K562 (cell line): ENCODE results near the gene ZNF503. TPM values are rescaled to one million over a fixed set of nuclear protein-coding genes. Genes with fewer than 3 reads are reported as not detected.

ENCODE experiments used
- ATAC-seq: fragments of 200-7000 bp; cut with Tn5 transposase; 3 replicates; pipeline ENCODE4 v1.9.1; 2020; ENCODE audit warnings: moderate library complexity
- BruUV-seq: library from RNA; stranded (reverse); fragments of 400-500 nt; replicated peaks from 2 replicates; lab custom pipeline; 2021; lab: Mats Ljungman, UMichigan
- CTCF ChIA-PET: fragments of 300-600 bp; formaldehyde crosslinking; extraction: SDS; loops from one replicate; lab custom pipeline; 2021; ENCODE audit warnings: low intra/inter-chr PET ratio; lab: Yijun Ruan, JAX
- POLR2A ChIA-PET: fragments of 300-600, 350-650 bp; sonication (Branson Sonifier 250); formaldehyde crosslinking; extraction: SDS; loops from one replicate; lab custom pipeline; 2021; ENCODE audit warnings: antibody characterized with exemption, inconsistent platforms; lab: Yijun Ruan, JAX
- DNase-seq, 4 experiments: peaks; one replicate each; pipeline versions ENCODE4 v3.0.0 to v3.0.0-alpha.2; 2011 to 2018; ENCODE audit warnings: low spot score in 3 of 4, mixed read lengths in 3 of 4; ENCODE audit errors: extremely low read depth in 1 of 4
- FAIRE-seq: peaks from 2 replicates; lab custom pipeline; 2011; peaks lifted over from hg19 to GRCh38; lab: Jason Lieb, UNC
- H2AFZ ChIP-seq: 2 replicates; pipeline ENCODE4 v1.6.0; 2011; ENCODE audit warnings: low read depth, low read length, control low read depth, inconsistent platforms
- H3K27ac ChIP-seq: fragments of 200-600 bp; 3 replicates; pipeline ENCODE4 v1.8.0; 2011; ENCODE audit warnings: low read depth, mild to moderate bottlenecking, control low read depth, inconsistent platforms, low read length, moderate library complexity, mixed read lengths; ENCODE audit errors: extremely low read depth
- H3K27me3 ChIP-seq, 2 experiments: fragments of 300-600 bp in 1 of 2; 2 replicates in 1 of 2; 3 replicates in 1 of 2; pipeline versions ENCODE4 v1.6.0 to v1.8.0; 2011; ENCODE audit warnings: inconsistent platforms in 2 of 2, low read length in 2 of 2, mild to moderate bottlenecking in 1 of 2, mixed read lengths in 1 of 2, moderate library complexity in 1 of 2; ENCODE audit not compliant: control insufficient read depth in 2 of 2, insufficient read depth in 2 of 2
- H3K36me3 ChIP-seq: fragments of 300-600 bp; 3 replicates; pipeline ENCODE4 v1.8.0; 2011; ENCODE audit warnings: mild to moderate bottlenecking, low read length, inconsistent platforms; ENCODE audit not compliant: control insufficient read depth, insufficient read depth
- H3K4me1 ChIP-seq, 2 experiments: fragments of 200-600 bp in 1 of 2; replicated peaks in 1 of 2; 2 replicates in 1 of 2; 3 replicates in 1 of 2; pipeline versions ENCODE4 v1.5.1 to v1.8.0; 2011; ENCODE audit warnings: inconsistent platforms in 2 of 2, low read length in 2 of 2, mild to moderate bottlenecking in 1 of 2, mixed read lengths in 1 of 2, moderate library complexity in 1 of 2; ENCODE audit not compliant: control insufficient read depth in 2 of 2, insufficient read depth in 2 of 2
- H3K4me2 ChIP-seq: 2 replicates; pipeline ENCODE4 v1.6.1; 2011; ENCODE audit warnings: low read length, control low read depth, inconsistent platforms, mixed read lengths; ENCODE audit not compliant: insufficient read depth
- H3K4me3 ChIP-seq: fragments of 200-600 bp; sonication (generic), shearing (Covaris generic); 2 replicates; pipeline ENCODE4 v1.5.1; 2016; ENCODE audit warnings: control low read depth, inconsistent platforms
- H3K79me2 ChIP-seq: fragments of 200-600 bp; 3 replicates; pipeline ENCODE4 v1.8.0; 2011; ENCODE audit warnings: low read length, inconsistent platforms; ENCODE audit not compliant: control insufficient read depth, insufficient read depth
- H3K9ac ChIP-seq, 2 experiments: 2 replicates each; pipeline versions ENCODE4 v1.6.0 to v1.6.1; 2011; ENCODE audit warnings: low read depth in 2 of 2, low read length in 2 of 2, control low read depth in 1 of 2, inconsistent platforms in 1 of 2, mild to moderate bottlenecking in 1 of 2, mixed read lengths in 1 of 2; ENCODE audit not compliant: insufficient read depth in 1 of 2
- H3K9me1 ChIP-seq: one replicate; pipeline ENCODE4 v1.6.0; 2011; ENCODE audit warnings: inconsistent platforms, mild to moderate bottlenecking, low read length, moderate library complexity; ENCODE audit not compliant: control insufficient read depth, insufficient read depth
- H3K9me3 ChIP-seq: replicated peaks from 2 replicates; pipeline ENCODE4 v1.5.1; 2011; ENCODE audit warnings: low read depth, low read length, inconsistent platforms; ENCODE audit not compliant: control insufficient read depth, insufficient read depth
- H4K20me1 ChIP-seq: replicated peaks from 2 replicates; pipeline ENCODE4 v1.6.1; 2011; ENCODE audit warnings: low read length, inconsistent platforms, mixed read lengths; ENCODE audit not compliant: control insufficient read depth, insufficient read depth
- EGR1 ChIP-seq: fragments of 450-650 bp; conservative IDR thresholded peaks from 2 replicates; pipeline ENCODE4 v1.6.1; 2017; ENCODE audit warnings: mild to moderate bottlenecking
- HNRNPLL ChIP-seq: fragments of 200-400 bp; formaldehyde crosslinking; IDR thresholded peaks from 2 replicates; pipeline ENCODE4 v1.6.1; 2017; ENCODE audit warnings: low read length, low read depth, mild to moderate bottlenecking; ENCODE audit not compliant: poor library complexity, severe bottlenecking
- KAT2B ChIP-seq: IDR thresholded peaks from one replicate; pipeline ENCODE4 v1.6.1; 2012; ENCODE audit warnings: low read depth, mild to moderate bottlenecking, control low read depth, inconsistent platforms, low read length, moderate library complexity
- NR1H2 ChIP-seq: sonication (generic); formaldehyde crosslinking; IDR thresholded peaks from 2 replicates; pipeline ENCODE4 v1.4.0; 2020; ENCODE audit warnings: mild to moderate bottlenecking, missing genetic modification reagents
- PURB ChIP-seq: sonication (generic); formaldehyde crosslinking; IDR thresholded peaks from 2 replicates; pipeline ENCODE4 v1.9.0; 2021; ENCODE audit warnings: low read depth, mild to moderate bottlenecking, missing genetic modification reagents
- SRSF1 ChIP-seq: fragments of 200-400 bp; formaldehyde crosslinking; IDR thresholded peaks from 2 replicates; pipeline ENCODE4 v1.6.1; 2017; ENCODE audit warnings: mild to moderate bottlenecking, low read depth, low read length, moderate library complexity
- WGBS: fragments of 100-300 bp; shearing (Covaris generic); methylation state at CpG from one replicate; pipeline ENCODE4 v1.1.6; 2016; ENCODE audit warnings: low coverage, mixed read lengths; ENCODE audit not compliant: insufficient coverage; ENCODE audit errors: missing lambda C conversion rate; 5-methylcytosine and 5-hydroxymethylcytosine counted together
- in situ Hi-C: fragments of 300-500 bp; cut with MboI; formaldehyde crosslinking; loops from 4 replicates; pipeline ENCODE4 v1.15.0; 2018; ENCODE audit warnings: inconsistent platforms, mixed read lengths
- intact Hi-C: fragments of 100-400 bp; cut with micrococcal nuclease; formaldehyde crosslinking; loops from 2 replicates; pipeline ENCODE4 v1.14.2; 2022
- polyA plus RNA-seq, 8 experiments: library from polyadenylated mRNA; depleted of rRNA in 4 of 8; stranded (reverse) in 5 of 8; unstranded in 3 of 8; fragments of >200 nt; fragmentation: Nextera tagmentation in 2 of 8; fragmentation: Illumina TruSeq in 1 of 8; extraction: Ambion mirVana in 2 of 8; extraction: Trizol in 1 of 8; gene quantifications; 2 replicates each; pipeline versions ENCODE4 v1.2.1 to v1.2.3, GENCODE V29; 2011 to 2014; ENCODE audit warnings: inconsistent platforms in 1 of 8, missing spikeins in 1 of 8
- total RNA-seq, 7 experiments: library from RNA; depleted of rRNA in 6 of 7; stranded (reverse); fragments of >200 nt in 6 of 7; fragmentation: Illumina TruSeq in 2 of 7; extraction: Trizol in 2 of 7; gene quantifications; 2 replicates each; pipeline versions ENCODE4 v1.2.1 to v1.2.3, GENCODE V29; 2011 to 2021; ENCODE audit warnings: low replicate concordance in 1 of 7
- TF ChIP-seq, protein P1 (sequence below), 2 experiments: IDR thresholded peaks in 1 of 2; conservative IDR thresholded peaks in 1 of 2; 2 replicates each; pipeline ENCODE4 v1.6.1; 2016; ENCODE audit warnings: low read depth in 2 of 2, mild to moderate bottlenecking in 1 of 2, missing compliant biosample characterization in 1 of 2, missing genetic modification characterization in 1 of 2, moderate library complexity in 1 of 2
- TF ChIP-seq, protein P2 (sequence below): fragments of 250-450 bp; sonication (Bioruptor Pico); IDR thresholded peaks from 2 replicates; pipeline ENCODE4 v1.8.0; 2022; ENCODE audit warnings: inconsistent platforms

The ZNF503 gene
- total and polyA plus RNA-seq, 9 of the 15 experiments (the other 6 are each of a cell fraction or from before 2014, with no cell fraction given), result not detected

DNA sequence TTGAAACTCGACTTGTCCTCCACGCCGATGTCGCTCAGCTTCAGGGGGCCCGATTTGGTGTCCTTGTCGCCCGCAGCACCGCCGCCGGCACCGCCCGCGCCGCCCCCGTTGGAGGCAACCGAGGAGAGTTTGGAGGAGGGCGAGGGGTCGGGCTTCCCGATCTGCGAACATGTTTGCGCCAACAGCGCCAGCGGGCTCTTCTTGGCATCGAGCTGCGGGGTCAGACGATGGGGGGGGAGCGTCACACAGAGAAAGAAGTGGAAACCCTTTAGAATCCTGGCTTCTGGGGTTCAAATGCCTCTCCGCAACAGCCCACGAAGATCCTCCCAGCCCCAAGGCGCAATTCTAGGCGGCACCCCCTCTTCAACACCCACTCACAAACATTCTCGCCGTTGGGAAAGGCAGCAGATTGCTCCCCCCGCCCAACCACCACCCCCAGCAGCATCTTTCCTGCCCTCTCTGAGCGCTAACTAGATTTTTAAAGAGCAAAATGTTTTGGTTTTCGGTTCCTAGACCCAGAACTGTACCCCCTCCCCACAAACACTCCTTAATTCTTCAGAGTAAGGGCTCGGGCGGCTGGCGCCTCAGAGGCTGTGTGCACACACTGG is 1.3 kb downstream of the ZNF503 start:
- Histone ChIP-seq H3K4me1 (peaks cover 0 to 76% of the 10 kb centered on the region in 2 experiments; a peak in 2 of 5 replicates), H3K9me3 (no peaks in the 10 kb centered on the region), H3K79me2 (no peaks in the 10 kb centered on the region), H4K20me1 (peaks cover 4% of the 10 kb centered on the region; the same call in 1 of the 2 replicates), H3K27me3 (peaks cover 46 to 80% of the 10 kb centered on the region in 2 experiments), H3K9ac (no peak overlapping the region), H3K9me1 (no peaks in the 10 kb centered on the region), H2AFZ (no peak overlapping the region), H3K4me3 (no peak overlapping the region), H3K27ac (no peak overlapping the region), H3K4me2 (no peak overlapping the region), H3K36me3 (no peaks in the 10 kb centered on the region)
- intact Hi-C loops, result loop anchor here (5.0 to 10.0 kb wide), 4 partner anchors 525 to 1585 kb away; no protein-coding TSS in a partner anchor
- ChIA-PET CTCF (interaction anchor here (0.6 kb wide), 1 partner anchor 527 kb away, joined by 3 read pairs; no protein-coding TSS in a partner anchor), POLR2A (no interaction called here)
- no peak for DNase-seq
- no peak for ATAC-seq
- WGBS, result 21% methylated on average over 35 of the region's 39 CpGs
- no TSS peak for BruUV-seq
- no peak for TF ChIP-seq SRSF1
- TF ChIP-seq NR1H2, result no peak
- TF ChIP-seq PURB (CRISPR knock-in tag), result no peak
- TF ChIP-seq HNRNPLL, result peak; percentile 57
- TF ChIP-seq KAT2B, result no peak
- TF ChIP-seq, protein P1, sequence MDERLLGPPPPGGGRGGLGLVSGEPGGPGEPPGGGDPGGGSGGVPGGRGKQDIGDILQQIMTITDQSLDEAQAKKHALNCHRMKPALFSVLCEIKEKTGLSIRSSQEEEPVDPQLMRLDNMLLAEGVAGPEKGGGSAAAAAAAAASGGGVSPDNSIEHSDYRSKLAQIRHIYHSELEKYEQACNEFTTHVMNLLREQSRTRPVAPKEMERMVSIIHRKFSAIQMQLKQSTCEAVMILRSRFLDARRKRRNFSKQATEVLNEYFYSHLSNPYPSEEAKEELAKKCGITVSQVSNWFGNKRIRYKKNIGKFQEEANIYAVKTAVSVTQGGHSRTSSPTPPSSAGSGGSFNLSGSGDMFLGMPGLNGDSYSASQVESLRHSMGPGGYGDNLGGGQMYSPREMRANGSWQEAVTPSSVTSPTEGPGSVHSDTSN (CRISPR knock-in tag; IDR thresholded peaks at IDR 0.05; ENCODE audit: low read depth), result no peak
- TF ChIP-seq, protein P1 (tag; conservative IDR thresholded peaks at IDR 0.05; ENCODE audit: low read depth), result no peak
- TF ChIP-seq EGR1, result peak; percentile 55
- TF ChIP-seq, protein P2, sequence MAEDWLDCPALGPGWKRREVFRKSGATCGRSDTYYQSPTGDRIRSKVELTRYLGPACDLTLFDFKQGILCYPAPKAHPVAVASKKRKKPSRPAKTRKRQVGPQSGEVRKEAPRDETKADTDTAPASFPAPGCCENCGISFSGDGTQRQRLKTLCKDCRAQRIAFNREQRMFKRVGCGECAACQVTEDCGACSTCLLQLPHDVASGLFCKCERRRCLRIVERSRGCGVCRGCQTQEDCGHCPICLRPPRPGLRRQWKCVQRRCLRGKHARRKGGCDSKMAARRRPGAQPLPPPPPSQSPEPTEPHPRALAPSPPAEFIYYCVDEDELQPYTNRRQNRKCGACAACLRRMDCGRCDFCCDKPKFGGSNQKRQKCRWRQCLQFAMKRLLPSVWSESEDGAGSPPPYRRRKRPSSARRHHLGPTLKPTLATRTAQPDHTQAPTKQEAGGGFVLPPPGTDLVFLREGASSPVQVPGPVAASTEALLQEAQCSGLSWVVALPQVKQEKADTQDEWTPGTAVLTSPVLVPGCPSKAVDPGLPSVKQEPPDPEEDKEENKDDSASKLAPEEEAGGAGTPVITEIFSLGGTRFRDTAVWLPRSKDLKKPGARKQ, result peak; percentile 48; the same call in 1 of the 2 replicates
- no peak for FAIRE-seq
- in situ Hi-C loops, result no loop called here
